GM20000 (cell line): Measurements from ENCODE around the gene HAGHL.

Source experiments
- DNase-seq: peaks from one replicate; pipeline ENCODE4 v3.0.0; 2012; ENCODE audit warnings: low spot score
- TF ChIP-seq, protein P1 (sequence below): IDR thresholded peaks from 2 replicates; pipeline ENCODE4 v1.5.1; 2012; ENCODE audit warnings: mild to moderate bottlenecking, control low read depth; ENCODE audit errors: extremely low read depth, missing control alignments

Gene HAGHL

GRCh38 chr16:706189-707061 is 20.5 kb upstream of the HAGHL start:
- no peak for DNase-seq
- TF ChIP-seq, protein P1, sequence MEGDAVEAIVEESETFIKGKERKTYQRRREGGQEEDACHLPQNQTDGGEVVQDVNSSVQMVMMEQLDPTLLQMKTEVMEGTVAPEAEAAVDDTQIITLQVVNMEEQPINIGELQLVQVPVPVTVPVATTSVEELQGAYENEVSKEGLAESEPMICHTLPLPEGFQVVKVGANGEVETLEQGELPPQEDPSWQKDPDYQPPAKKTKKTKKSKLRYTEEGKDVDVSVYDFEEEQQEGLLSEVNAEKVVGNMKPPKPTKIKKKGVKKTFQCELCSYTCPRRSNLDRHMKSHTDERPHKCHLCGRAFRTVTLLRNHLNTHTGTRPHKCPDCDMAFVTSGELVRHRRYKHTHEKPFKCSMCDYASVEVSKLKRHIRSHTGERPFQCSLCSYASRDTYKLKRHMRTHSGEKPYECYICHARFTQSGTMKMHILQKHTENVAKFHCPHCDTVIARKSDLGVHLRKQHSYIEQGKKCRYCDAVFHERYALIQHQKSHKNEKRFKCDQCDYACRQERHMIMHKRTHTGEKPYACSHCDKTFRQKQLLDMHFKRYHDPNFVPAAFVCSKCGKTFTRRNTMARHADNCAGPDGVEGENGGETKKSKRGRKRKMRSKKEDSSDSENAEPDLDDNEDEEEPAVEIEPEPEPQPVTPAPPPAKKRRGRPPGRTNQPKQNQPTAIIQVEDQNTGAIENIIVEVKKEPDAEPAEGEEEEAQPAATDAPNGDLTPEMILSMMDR = no peak

- no peak for DNase-seq
- TF ChIP-seq, protein P1 = no peak
Measured at GRCh38 chr16:707062-707538, 19.8 kb upstream of the HAGHL start.

DNA sequence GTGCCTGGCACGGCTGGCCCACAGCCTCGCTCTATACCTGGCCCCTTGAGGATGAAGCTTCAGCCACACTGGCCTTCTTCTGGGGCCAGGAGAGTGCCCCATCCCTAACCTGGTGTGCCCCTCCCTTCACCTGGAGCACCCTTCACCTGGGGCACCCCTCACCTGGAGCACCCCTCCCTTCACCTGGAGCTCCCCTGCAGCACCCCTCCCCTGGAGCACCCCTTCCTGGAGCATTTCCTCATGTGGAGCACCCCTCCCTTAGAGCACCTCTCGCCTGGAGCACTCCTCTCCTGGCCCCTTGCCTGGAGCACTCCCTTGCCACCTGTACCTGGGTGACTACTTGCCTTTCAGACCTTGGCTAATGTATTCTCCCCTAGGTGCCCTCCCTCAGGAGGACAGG is 18.9 kb upstream of the HAGHL start:
- no peak for DNase-seq
- TF ChIP-seq, protein P1 = no peak

GRCh38 chr16:708959-709358 is 17.9 kb upstream of the HAGHL start:
- no peak for DNase-seq
- TF ChIP-seq, protein P1 = no peak

DNA sequence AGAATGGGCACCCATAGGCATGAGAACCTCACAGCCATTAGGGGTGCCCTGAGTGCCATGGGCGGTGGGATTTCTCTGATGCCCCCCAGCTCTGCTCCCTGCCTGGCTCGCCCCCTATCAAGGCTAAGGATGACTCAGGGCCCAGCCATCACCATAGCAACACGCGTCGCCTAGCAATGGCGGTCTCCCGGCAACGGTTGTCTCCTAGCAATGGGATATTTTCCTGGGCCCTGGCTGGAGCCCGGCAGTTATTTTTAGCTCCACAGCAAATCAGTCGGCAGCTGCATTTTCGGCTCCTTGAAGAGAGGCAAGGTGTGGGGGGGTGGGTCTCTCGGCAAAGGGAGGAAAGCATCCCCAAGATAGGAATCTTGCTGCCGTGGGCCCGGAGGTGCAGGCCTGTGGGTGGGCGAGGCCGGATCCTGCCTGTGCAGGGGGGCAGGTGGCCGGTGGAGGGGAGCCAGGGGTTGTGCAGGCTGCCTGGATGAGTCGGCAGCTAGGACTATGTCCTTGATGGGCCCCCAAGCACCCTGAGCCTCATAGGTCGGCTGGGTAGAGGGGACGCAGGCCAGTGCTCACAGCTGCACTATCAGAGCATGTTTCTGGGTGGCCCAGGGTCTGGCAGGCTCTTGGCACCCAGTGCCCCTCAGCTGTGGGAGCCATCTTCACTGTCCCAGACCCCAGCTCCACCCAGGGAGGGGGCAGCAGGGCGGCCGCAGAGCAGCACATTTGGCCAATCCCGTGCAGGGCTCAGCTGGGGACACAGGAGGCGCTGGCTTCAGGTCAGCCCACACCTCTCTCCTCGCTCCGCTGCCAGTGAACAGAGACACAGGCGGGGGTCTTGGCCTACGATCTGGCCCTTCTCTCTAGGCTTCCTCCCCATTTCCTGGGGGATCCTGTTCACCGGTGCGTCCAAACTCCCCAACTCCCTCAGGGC is 17.1 kb upstream of the HAGHL start:
- DNase-seq = no peak
- TF ChIP-seq, protein P1 = no peak

DNA sequence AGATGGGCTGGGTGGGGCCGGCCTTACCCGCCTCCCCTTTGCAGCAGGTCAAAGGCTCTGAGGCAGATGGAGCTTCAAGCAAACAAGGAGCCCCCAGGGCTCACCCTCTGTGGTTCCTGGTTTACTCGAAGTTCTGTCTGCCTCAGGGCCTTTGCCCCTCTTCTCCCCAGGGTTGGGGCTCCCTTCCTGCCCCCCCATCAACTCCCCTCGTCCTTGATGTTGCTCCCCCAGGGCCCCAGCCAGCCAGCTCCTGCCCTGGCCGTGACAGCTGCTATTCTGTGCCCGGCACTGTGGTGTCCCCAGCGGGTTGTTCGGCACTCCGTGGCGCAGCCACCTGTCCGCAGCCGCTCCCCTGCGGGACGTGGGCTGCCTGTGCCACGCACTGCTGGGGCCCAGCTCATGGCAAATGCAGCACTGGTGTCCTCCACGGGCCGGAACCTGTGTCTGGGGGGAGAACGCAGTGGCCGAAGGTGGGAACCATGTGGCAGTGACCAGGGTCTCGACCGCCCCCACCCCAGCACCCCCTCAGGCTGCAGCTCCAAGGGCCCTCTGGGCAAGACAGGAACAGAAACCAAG is 16.3 kb upstream of the HAGHL start:
- DNase-seq = no peak
- TF ChIP-seq, protein P1 = no peak
